PFSK-1 (cell line): Measurements from ENCODE around the gene ECEL1.

ENCODE experiments used
- POLR2AphosphoS5 ChIP-seq: IDR thresholded peaks from 2 replicates; pipeline ENCODE4 v1.6.1; 2012; ENCODE audit warnings: low read depth, mild to moderate bottlenecking, control low read depth, low read length, moderate library complexity
- SIN3A ChIP-seq: IDR thresholded peaks from 2 replicates; pipeline ENCODE4 v1.6.1; 2012; ENCODE audit warnings: mild to moderate bottlenecking, low read length, moderate library complexity, borderline replicate concordance; ENCODE audit not compliant: insufficient read depth
- TAF1 ChIP-seq: IDR thresholded peaks from 2 replicates; pipeline ENCODE4 v1.6.1; 2012; ENCODE audit warnings: low read length, control low read depth, borderline replicate concordance; ENCODE audit not compliant: insufficient read depth
- TF ChIP-seq, protein P1 (sequence below), 2 experiments: IDR thresholded peaks; 2 replicates each; pipeline versions ENCODE4 v1.6.1 to v1.8.0; 2011 to 2012; ENCODE audit warnings: low read depth in 2 of 2, low read length in 2 of 2, control low read depth in 1 of 2, inconsistent platforms in 1 of 2, mild to moderate bottlenecking in 1 of 2, moderate library complexity in 1 of 2; ENCODE audit not compliant: insufficient read depth in 1 of 2

DNA sequence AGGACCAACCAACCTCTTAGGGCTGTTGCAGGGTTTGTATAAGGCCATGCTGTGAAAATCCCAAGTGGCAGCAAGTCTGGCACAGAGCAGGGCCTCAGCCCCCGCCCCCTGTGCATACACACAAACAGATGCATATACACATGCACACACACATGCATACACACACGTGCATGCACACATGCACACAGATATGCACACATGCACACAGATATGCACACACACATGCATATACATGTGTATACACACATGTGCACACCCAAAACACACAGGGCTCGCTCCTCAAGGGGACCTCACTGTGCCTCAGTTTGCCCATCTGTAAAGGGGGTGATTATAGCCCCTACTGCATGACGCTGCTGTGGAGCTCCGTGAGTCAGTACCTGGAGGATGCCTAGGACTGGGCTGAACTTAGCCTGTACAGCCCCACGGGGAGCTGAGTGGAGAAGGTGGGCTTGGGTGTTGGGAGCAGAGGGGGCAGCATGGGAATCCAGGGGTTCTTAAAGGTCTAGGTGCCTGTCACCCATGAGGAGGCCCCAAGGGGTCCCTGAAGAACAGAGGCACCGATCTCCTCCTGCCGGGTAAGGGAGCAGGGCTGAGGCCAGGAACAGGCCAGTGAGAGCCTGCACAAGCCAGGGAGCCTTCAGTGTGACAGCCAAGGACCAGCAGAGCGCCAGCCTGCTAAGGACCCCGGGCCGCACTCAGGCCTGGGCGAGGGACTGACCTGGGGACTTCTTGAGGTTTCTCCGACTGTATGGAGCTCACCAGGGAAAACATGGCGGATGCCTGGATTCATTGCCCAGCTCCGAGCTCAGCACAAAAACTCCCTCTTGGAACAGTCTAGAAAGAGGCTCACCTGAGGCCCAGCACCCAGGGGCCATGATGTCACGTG lies 55.7 kb downstream of the ECEL1 start:
- no peak for TF ChIP-seq POLR2AphosphoS5
- TF ChIP-seq TAF1, result no peak
- no peak for TF ChIP-seq SIN3A
- TF ChIP-seq, protein P1, sequence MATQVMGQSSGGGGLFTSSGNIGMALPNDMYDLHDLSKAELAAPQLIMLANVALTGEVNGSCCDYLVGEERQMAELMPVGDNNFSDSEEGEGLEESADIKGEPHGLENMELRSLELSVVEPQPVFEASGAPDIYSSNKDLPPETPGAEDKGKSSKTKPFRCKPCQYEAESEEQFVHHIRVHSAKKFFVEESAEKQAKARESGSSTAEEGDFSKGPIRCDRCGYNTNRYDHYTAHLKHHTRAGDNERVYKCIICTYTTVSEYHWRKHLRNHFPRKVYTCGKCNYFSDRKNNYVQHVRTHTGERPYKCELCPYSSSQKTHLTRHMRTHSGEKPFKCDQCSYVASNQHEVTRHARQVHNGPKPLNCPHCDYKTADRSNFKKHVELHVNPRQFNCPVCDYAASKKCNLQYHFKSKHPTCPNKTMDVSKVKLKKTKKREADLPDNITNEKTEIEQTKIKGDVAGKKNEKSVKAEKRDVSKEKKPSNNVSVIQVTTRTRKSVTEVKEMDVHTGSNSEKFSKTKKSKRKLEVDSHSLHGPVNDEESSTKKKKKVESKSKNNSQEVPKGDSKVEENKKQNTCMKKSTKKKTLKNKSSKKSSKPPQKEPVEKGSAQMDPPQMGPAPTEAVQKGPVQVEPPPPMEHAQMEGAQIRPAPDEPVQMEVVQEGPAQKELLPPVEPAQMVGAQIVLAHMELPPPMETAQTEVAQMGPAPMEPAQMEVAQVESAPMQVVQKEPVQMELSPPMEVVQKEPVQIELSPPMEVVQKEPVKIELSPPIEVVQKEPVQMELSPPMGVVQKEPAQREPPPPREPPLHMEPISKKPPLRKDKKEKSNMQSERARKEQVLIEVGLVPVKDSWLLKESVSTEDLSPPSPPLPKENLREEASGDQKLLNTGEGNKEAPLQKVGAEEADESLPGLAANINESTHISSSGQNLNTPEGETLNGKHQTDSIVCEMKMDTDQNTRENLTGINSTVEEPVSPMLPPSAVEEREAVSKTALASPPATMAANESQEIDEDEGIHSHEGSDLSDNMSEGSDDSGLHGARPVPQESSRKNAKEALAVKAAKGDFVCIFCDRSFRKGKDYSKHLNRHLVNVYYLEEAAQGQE (IDR thresholded peaks at IDR 0.05; ENCODE audit: insufficient read depth in 1 of 2, low read depth in 2 of 2, low read length in 2 of 2), result no peak
